PC-9 (cell line): ENCODE results near the gene CMTM3.

ENCODE experiments used
- EZH2 ChIP-seq: fragments of 200-600 bp; sonication (generic); IDR thresholded peaks from 2 replicates; pipeline ENCODE4 v1.8.0; 2017; ENCODE audit warnings: antibody characterized with exemption, low read depth
- TF ChIP-seq, protein P1 (sequence below): fragments of 200-600 bp; sonication (generic); conservative IDR thresholded peaks from 2 replicates; pipeline ENCODE4 v1.6.1; 2017; ENCODE audit warnings: mixed run types, antibody characterized with exemption, mild to moderate bottlenecking, moderate library complexity

DNA sequence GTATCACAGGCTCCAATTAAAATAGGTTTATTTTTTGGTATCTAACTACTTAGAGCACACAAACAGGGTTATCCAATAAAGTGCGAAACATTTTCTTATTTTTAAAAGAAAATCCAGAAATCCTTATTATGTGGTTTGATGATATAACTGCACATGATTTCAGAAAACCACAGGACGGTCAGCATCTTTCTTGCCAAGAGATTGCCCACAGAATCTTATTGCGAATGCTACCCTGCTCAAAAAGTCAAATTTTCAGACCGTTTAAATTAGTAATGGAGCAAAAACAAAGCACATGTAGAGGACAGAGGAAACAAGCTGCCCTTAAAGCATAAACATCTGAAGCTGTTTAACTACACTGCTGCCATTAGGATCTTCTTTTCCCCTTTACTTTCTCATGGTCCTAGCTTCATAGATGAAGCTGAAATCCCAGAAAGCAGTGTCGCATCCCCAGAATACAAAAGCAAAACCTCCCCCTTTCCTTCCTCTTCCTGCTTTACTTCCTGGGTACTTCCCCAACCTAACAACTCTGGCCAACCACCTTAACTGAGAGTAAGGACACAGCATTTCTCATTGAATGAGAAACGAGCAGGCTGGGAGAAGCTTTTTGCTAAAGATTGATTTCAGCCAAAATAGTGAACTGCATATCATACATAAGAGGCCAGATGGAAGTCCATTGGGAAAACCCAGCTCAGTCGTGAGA, 48.3 kb downstream of the CMTM3 start:
- TF ChIP-seq EZH2 = no peak
- TF ChIP-seq, protein P1, sequence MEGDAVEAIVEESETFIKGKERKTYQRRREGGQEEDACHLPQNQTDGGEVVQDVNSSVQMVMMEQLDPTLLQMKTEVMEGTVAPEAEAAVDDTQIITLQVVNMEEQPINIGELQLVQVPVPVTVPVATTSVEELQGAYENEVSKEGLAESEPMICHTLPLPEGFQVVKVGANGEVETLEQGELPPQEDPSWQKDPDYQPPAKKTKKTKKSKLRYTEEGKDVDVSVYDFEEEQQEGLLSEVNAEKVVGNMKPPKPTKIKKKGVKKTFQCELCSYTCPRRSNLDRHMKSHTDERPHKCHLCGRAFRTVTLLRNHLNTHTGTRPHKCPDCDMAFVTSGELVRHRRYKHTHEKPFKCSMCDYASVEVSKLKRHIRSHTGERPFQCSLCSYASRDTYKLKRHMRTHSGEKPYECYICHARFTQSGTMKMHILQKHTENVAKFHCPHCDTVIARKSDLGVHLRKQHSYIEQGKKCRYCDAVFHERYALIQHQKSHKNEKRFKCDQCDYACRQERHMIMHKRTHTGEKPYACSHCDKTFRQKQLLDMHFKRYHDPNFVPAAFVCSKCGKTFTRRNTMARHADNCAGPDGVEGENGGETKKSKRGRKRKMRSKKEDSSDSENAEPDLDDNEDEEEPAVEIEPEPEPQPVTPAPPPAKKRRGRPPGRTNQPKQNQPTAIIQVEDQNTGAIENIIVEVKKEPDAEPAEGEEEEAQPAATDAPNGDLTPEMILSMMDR = no peak
